H7 (cell line): ENCODE results near the gene SMIM17. TPM values are rescaled to one million over a fixed set of nuclear protein-coding genes. Genes with fewer than 3 reads are reported as not detected.
"Not testable (repeated sequence)": the region's sequence is repeated elsewhere in the genome, so short reads cannot be mapped to it uniquely, and the experiment has no call there.

Experiments used
- DNase-seq: peaks from one replicate; pipeline ENCODE4 v3.0.0; 2012
- H3K27me3 ChIP-seq: 2 replicates; pipeline ENCODE4 v1.6.0; 2011; ENCODE audit warnings: mild to moderate bottlenecking, low read length; ENCODE audit not compliant: control insufficient read depth, insufficient read depth
- H3K36me3 ChIP-seq: replicated peaks from 2 replicates; pipeline ENCODE4 v1.5.1; 2011; ENCODE audit warnings: low read length; ENCODE audit not compliant: control insufficient read depth, insufficient read depth
- H3K4me3 ChIP-seq: 2 replicates; pipeline ENCODE4 v1.5.1; 2011; ENCODE audit warnings: low read depth, mild to moderate bottlenecking, control low read depth, low read length, moderate library complexity; ENCODE audit not compliant: insufficient read depth
- total RNA-seq: library from RNA; depleted of rRNA; stranded (reverse); fragments of >200 nt; shearing (Covaris generic); gene quantifications from 2 replicates; pipeline ENCODE4 v1.2.3, GENCODE V29; 2014

SMIM17 gene
- total RNA-seq, 1 experiment from 2014 or later: not detected

DNA sequence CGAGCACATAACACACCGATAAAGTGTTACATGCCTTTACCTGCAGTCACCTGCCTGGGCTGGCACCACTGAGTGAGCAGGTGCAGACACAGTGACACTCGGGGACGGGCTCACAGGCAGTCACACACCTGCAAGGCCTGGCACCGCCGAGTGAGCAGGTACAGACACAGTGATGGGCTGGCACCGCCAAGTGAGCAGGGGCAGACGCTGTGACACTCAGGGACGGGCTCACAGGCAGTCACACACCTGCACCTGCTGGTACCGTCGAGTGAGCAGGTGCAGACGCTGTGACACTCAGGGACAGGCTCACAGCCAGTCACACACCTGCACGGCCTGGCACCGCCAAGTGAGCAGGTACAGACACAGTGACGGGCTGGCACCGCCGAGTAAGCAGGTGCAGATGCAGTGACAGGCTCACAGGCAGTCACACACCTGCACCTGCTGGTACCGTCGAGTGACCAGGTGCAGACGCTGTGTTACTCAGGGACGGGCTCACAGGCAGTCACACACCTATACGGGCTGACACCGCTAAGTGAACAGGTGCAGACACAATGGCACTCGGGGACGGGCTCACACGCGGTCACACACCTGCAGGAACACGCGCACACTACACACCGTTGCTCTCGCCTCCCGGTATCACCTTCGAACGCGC lies 28.1 kb downstream of the SMIM17 start:
- H3K36me3 ChIP-seq: no peaks in the 10 kb centered on the region
- no peaks in the 10 kb centered on the region for H3K27me3 ChIP-seq
- DNase-seq: no peak
- peak overlapping the region; percentile 8; the same call in 1 of the 2 replicates for H3K4me3 ChIP-seq

DNA sequence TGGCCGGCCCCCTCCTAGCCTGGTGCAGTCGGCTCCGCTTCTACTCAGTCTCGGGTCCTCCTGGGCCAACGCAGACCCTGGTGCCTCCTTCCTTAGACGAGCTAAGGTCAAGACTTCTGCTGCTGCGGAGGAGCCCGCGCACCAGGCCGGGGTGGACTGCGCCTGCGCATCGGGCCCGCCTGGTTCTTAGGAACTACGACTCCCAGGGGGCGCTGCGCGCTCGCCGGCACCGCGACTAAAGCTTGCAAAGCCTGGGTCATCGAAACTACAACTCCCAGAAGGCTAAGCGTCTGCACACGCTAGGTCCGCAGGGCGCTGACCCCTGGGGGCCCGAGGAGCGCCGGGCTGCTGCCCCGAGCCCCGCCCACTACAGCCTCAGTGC lies 28.6 kb downstream of the SMIM17 start, which contains the start of gene ZNF835:
Gene ZNF835, minus strand, starts transcription at position 145 of the 382 bp plus-strand sequence. CDS start 6,559 bp downstream, outside the sequence.
- H3K27me3 ChIP-seq: no peaks in the 10 kb centered on the region
- no peak for DNase-seq
- H3K4me3 ChIP-seq: peak within 1 kb of the TSS; percentile 8; the same call in 1 of the 2 replicates
- no peaks in the 10 kb centered on the region for H3K36me3 ChIP-seq

DNA sequence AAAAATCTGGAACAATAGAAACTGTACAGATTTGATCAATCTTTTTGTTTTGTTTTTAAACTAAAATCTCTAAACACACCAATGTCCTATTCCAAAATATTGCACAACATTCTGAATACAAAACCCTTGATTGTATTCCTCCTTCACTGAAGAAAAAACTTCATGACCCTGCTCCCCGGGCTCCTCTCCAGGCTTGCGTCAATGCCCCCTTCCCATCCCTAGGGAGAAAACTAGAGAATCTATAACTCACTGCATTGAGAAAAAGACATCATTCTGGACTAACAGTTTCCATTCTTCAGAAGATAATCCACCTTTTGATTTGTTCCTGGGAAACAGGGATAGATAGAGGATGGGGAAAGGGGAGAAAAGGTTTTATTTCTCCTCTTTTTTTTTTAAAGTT lies 29.7 kb downstream of the SMIM17 start:
- H3K4me3 ChIP-seq, H3K27me3 ChIP-seq, DNase-seq, H3K36me3 ChIP-seq: not testable (repeated sequence)

DNA sequence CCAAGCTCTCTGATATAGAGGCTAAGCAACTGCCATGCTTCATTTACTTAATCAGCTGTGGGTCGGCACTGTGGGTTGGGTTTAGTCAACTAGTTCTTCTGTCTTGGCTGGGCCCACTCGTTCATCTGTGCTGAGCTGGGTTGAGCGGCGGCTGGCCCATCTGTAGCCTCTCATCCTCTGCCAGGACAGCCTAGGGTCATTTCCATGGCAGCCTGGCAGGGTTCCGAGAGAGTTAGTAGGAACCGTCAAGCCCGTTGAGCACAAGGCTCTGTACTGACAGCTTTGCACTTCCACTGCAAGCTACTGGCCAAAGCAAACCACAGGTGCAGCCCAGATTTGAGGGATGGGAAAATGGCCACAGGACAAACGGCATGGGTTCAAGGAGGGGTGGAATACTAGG lies 35.2 kb downstream of the SMIM17 start:
- H3K27me3 ChIP-seq: no peaks in the 10 kb centered on the region
- no peaks in the 10 kb centered on the region for H3K36me3 ChIP-seq
- DNase-seq: no peak
- H3K4me3 ChIP-seq: no peak overlapping the region

DNA sequence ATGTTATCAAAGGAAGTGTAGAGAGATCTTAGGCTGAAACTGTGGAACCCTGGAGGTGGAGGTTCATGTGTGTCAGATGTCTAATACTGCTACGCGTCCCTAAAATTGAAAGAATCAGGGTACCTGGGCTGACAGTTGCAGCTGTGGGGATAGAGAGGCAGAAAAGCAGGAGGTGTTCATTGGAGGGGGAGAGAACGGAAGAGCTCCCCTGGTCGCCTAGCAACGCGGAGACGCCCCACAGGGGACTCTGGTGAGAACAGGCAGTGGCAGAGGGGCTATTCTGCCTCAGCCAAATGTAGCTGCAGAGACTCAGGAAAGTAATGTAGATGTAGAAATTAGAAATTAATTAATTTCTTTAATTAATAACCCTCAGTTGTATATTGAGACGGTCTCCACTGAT lies 38.7 kb downstream of the SMIM17 start:
- H3K27me3 ChIP-seq: no peaks in the 10 kb centered on the region
- no peak for DNase-seq

DNA sequence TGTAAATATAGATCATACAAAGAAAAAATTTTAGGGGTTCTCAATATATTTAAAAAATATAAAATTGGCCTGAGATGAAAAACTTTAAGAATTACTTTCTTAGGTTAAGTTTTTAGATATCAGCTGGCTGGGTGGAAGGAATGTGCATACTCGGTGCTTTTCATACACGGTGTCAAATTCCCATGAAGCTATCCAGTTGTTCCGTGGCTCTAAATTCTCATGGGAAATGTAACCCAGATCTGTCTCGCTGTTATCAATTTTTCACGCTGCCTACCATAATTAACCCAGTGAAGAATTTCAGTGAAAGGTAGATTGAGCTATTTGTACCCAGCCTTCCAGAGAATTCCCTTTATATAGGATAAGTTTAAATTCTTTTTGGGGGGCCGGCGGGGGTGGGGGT lies 40.2 kb downstream of the SMIM17 start:
- Histone ChIP-seq H3K36me3 (no peaks in the 10 kb centered on the region), H3K27me3 (no peaks in the 10 kb centered on the region), H3K4me3 (no peak overlapping the region)
- no peak for DNase-seq

More for the DNA sequence above, 38.7 kb downstream of the SMIM17 start:
- no peaks in the 10 kb centered on the region for H3K36me3 ChIP-seq
- H3K4me3 ChIP-seq: no peak overlapping the region

DNA sequence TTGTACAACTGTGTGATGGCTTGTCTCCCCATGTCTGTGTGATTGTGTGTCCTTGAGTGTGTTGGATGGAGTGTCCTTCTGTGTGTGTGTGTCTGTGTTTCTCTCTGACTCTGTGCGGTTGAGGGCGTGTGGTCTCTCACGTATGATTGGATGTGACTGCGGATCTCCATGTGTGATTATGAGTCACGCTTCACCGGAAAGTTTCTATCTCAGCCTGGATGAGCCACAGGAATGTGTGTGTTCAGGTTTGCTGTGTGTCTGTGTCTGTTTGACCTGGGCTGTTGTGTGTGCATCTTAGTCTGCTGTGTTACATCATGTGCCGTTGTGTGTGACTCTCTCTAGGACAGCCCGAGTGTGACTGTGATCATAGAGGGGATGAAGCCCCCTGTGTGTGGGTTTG lies 44.1 kb downstream of the SMIM17 start:
- Histone ChIP-seq H3K36me3 (no peaks in the 10 kb centered on the region), H3K27me3 (no peaks in the 10 kb centered on the region), H3K4me3 (no peak overlapping the region)
- no peak for DNase-seq

DNA sequence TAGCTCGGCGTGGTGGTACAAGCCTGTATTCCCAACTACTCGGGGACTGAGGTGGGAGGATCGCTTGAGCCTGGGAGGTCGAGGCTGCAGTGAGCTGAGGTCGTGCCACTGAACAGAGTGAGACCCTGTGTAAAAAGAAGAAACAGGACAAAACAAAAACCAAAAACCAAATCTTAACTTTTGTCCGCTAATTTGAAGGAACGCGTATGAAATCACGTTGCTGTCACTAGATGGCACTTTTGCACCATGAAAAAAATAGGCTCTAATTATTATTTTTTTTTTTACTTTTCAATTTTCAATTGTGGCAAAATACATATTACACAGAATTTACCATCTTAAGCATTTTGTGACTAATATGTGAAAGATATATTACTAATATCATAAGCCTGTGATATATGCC lies 46.2 kb downstream of the SMIM17 start:
- no peak for DNase-seq
- Histone ChIP-seq H3K4me3 (no peak overlapping the region), H3K36me3 (no peaks in the 10 kb centered on the region), H3K27me3 (no peaks in the 10 kb centered on the region)

DNA sequence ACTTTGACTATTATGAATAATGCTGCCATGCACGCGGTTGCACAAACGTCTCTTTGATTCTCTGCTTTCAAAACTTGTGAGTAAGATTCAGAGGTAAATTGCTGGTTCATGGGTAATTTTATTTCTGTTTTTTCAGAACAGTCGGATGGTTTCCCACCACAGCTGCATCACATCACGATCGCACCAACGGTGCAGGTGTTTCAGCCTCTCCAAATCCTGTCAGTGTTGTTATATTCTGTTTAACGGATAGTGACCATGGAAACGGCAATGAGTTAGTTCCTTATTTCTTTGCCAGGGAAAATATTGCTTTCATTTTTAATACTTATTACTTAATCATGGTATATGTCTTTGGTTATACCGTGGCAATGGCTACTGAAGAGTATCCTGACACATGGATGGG lies 47.7 kb downstream of the SMIM17 start:
- DNase-seq: no peak
- H3K36me3 ChIP-seq: no peaks in the 10 kb centered on the region
- no peaks in the 10 kb centered on the region for H3K27me3 ChIP-seq
- H3K4me3 ChIP-seq: no peak overlapping the region

DNA sequence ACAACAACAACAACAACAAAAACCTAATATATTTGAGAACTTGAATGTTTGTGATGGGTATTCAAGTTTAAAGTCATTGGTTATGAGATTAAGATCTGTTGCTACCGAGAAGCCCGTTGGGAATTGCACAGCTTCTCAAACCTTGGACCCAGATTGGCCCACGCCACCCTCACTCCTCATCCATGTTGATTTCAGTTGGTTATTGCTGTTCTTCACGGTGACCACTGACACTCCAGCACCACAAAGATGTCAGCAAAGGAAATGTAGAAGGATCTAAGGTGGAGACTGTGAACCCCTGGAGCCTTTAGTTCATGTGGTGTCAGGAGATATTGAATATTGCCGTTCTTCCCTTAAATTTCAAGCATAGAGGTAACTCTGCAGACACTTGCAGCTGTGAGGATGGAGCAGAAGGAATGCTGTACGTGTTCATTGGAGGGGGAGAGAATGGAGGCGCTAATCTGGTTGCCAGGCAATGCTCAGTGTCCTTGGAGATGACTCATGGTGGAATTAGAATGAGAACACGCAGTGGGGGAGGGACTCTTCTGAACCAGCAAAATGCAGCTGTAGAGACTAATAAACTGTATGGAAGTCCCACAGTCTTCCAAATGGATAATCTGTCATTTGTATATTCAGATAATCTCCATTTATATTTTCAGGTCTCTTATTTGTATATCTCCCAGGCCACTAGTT lies 49.4 kb downstream of the SMIM17 start:
- Histone ChIP-seq H3K36me3 (no peaks in the 10 kb centered on the region), H3K4me3 (no peak overlapping the region), H3K27me3 (no peaks in the 10 kb centered on the region)
- DNase-seq: no peak

DNA sequence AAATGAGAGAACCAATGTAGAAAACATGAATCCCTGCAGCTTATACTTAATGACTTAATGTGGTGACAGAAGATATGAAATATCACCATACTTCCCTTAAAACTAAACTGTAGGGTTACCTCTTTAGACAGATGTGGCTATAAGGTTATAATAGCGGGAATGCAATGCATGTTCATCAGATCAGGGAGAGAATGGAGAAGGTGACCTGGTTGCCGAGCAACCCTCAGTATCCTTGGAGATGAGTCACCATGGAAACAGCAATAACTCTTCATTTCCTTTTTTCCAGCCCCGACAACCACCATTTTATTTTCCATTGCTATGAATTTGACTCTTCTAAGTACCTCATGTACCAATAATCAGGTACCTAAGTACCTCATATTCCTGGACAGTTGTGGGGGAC lies 56.6 kb downstream of the SMIM17 start:
- DNase-seq: no peak
- no peaks in the 10 kb centered on the region for H3K36me3 ChIP-seq
- H3K27me3 ChIP-seq: no peaks in the 10 kb centered on the region
- no peak overlapping the region for H3K4me3 ChIP-seq

DNA sequence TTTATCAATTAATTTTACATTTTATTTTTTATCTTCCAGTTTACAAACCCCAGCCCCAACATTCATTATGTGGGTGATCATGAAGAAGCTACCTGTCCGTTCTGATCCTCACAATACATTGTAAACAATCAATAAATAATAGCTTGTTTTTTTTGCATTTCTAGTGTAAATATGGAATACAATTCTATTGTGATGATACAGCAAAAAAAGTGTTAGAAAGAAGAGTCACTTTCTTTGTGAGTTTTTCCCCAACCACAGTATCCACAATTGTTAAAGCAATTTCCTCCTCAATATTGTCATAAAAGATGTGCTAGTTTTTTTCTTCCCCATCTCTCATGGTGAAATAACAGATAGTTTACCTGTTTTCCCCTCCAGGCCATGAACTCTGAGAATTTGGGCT lies 58.9 kb downstream of the SMIM17 start:
- Histone ChIP-seq H3K36me3 (no peaks in the 10 kb centered on the region), H3K4me3 (no peak overlapping the region)
- DNase-seq: no peak

DNA sequence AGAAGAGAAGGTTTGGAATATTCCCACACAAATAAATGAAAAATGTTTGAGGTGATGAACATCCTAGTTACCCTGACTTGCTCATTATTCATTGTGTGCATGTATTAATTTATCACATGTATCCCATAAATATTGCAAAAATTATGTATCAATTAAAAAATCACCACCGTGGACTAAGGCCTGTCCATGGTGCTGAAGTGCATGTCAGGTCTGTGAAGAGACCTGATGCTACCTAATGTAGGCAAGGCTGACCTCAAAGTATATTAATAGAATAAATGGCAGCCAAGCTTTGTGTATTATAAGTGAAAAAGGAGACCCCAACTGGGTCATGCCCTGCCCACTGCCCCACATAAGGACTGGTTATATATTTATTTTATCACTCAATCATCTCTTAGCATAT lies 63.0 kb downstream of the SMIM17 start:
- DNase-seq: no peak

More for the DNA sequence above, 58.9 kb downstream of the SMIM17 start:
- H3K27me3 ChIP-seq: no peaks in the 10 kb centered on the region

More for the DNA sequence above, 63.0 kb downstream of the SMIM17 start:
- Histone ChIP-seq H3K36me3 (no peaks in the 10 kb centered on the region), H3K27me3 (no peaks in the 10 kb centered on the region), H3K4me3 (no peak overlapping the region)
